GM12875 (cell line): ENCODE data around the gene SAC3D1.

ENCODE experiments used
- H3K4me3 ChIP-seq: one replicate; pipeline ENCODE4 v1.5.1; 2011; ENCODE audit warnings: low read depth, low read length, control low read depth
- TF ChIP-seq, protein P1 (sequence below): IDR thresholded peaks from 2 replicates; pipeline ENCODE4 v1.5.1; 2011; ENCODE audit warnings: low read depth, mild to moderate bottlenecking, control low read depth, inconsistent platforms, low read length, moderate library complexity, borderline replicate concordance; ENCODE audit not compliant: insufficient read depth

The SAC3D1 gene

DNA sequence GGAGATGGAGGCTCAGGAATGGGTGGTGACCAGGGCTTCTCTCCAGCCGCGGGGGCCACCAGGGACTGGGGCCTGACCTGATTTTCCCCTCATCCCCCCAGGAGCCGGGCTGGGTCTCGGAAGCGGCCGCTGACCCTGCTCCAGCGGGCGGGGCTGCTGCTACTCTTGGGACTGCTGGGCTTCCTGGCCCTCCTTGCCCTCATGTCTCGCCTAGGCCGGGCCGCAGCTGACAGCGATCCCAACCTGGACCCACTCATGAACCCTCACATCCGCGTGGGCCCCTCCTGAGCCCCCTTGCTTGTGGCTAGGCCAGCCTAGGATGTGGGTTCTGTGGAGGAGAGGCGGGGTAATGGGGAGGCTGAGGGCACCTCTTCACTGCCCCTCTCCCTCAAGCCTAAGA lies 46.8 kb downstream of the SAC3D1 start:
- H3K4me3 ChIP-seq, result no peak overlapping the region
- TF ChIP-seq, protein P1, sequence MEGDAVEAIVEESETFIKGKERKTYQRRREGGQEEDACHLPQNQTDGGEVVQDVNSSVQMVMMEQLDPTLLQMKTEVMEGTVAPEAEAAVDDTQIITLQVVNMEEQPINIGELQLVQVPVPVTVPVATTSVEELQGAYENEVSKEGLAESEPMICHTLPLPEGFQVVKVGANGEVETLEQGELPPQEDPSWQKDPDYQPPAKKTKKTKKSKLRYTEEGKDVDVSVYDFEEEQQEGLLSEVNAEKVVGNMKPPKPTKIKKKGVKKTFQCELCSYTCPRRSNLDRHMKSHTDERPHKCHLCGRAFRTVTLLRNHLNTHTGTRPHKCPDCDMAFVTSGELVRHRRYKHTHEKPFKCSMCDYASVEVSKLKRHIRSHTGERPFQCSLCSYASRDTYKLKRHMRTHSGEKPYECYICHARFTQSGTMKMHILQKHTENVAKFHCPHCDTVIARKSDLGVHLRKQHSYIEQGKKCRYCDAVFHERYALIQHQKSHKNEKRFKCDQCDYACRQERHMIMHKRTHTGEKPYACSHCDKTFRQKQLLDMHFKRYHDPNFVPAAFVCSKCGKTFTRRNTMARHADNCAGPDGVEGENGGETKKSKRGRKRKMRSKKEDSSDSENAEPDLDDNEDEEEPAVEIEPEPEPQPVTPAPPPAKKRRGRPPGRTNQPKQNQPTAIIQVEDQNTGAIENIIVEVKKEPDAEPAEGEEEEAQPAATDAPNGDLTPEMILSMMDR, result no peak

DNA sequence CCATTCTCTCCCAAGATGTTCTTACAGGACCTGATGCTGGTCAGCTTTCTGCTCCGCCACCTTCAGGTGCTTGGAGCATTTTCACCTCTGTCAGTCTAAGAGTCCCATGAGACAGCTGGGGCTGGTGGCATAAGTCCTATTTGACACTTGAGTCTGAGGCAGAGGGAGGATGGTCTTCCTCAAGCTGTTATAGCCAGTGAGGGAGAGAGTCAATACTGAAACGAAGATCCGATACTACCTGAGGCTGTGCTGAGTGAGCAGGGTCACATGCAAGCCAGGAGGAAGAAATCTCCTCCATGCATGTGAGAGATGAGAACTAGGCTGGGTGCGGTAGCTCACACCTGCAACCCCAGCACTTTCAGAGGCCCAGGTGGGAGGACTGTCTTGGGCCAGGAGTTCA lies 48.6 kb downstream of the SAC3D1 start:
- TF ChIP-seq, protein P1, result no peak
- no peak overlapping the region for H3K4me3 ChIP-seq

GRCh38 chr11:65090628-65091027 lies 49.6 kb downstream of the SAC3D1 start:
- H3K4me3 ChIP-seq, result no peak overlapping the region
- TF ChIP-seq, protein P1, result no peak
